ENCODE measurements around the gene JAZF1.

DNA sequence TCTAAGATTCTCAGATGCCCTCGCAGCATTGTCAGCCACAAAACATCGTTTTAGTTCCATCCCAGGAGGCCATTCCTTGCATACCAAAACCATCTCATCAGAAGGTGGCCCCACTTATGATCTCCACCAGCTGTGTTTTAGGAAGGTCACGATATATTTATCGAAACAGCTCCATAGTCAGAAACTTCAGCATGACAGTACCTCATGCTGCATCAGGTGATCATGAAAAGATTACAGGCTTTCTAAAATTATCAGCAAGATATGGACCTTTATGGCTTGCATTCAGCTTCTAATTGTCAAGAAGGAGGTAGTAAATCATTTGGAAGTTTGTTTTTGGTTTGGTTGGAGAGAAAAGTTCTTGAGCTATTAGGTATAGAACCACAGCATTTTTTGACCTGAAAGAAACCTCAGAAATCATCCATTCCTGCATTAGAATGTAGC lies 20.0 kb downstream of the JAZF1 start:
- TF ChIP-seq, protein P1, sequence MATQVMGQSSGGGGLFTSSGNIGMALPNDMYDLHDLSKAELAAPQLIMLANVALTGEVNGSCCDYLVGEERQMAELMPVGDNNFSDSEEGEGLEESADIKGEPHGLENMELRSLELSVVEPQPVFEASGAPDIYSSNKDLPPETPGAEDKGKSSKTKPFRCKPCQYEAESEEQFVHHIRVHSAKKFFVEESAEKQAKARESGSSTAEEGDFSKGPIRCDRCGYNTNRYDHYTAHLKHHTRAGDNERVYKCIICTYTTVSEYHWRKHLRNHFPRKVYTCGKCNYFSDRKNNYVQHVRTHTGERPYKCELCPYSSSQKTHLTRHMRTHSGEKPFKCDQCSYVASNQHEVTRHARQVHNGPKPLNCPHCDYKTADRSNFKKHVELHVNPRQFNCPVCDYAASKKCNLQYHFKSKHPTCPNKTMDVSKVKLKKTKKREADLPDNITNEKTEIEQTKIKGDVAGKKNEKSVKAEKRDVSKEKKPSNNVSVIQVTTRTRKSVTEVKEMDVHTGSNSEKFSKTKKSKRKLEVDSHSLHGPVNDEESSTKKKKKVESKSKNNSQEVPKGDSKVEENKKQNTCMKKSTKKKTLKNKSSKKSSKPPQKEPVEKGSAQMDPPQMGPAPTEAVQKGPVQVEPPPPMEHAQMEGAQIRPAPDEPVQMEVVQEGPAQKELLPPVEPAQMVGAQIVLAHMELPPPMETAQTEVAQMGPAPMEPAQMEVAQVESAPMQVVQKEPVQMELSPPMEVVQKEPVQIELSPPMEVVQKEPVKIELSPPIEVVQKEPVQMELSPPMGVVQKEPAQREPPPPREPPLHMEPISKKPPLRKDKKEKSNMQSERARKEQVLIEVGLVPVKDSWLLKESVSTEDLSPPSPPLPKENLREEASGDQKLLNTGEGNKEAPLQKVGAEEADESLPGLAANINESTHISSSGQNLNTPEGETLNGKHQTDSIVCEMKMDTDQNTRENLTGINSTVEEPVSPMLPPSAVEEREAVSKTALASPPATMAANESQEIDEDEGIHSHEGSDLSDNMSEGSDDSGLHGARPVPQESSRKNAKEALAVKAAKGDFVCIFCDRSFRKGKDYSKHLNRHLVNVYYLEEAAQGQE (IDR thresholded peaks at IDR 0.05; ENCODE audit: low read depth), result no peak
- no peak for TF ChIP-seq ZBTB7A (IDR thresholded peaks at IDR 0.05; ENCODE audit: low read depth)
- no peak for TF ChIP-seq CEBPB (IDR thresholded peaks at IDR 0.05)
- TF ChIP-seq FOXM1 (IDR thresholded peaks at IDR 0.05; ENCODE audit: borderline replicate concordance, low read depth), result no peak
- no peak for TF ChIP-seq EP300 (IDR thresholded peaks at IDR 0.05; ENCODE audit: borderline replicate concordance)
- TF ChIP-seq RAD21 (IDR thresholded peaks at IDR 0.05; ENCODE audit: low read depth), result no peak
- TF ChIP-seq TAF1 (IDR thresholded peaks at IDR 0.05; ENCODE audit: low read depth), result no peak
- TF ChIP-seq, protein P2, sequence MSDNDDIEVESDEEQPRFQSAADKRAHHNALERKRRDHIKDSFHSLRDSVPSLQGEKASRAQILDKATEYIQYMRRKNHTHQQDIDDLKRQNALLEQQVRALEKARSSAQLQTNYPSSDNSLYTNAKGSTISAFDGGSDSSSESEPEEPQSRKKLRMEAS (IDR thresholded peaks at IDR 0.05), result no peak
- TF ChIP-seq NFIC (IDR thresholded peaks at IDR 0.05), result no peak
- TF ChIP-seq CREB1 (IDR thresholded peaks at IDR 0.05; ENCODE audit: low read depth), result no peak
- no peak for TF ChIP-seq YY1 (IDR thresholded peaks at IDR 0.05; ENCODE audit: low read depth)
- TF ChIP-seq TCF12 (IDR thresholded peaks at IDR 0.05; ENCODE audit: low read depth), result no peak
- peak; percentile 33; the same call in 1 of the 2 replicates for TF ChIP-seq TEAD4 (IDR thresholded peaks at IDR 0.05)
